Measurements from ENCODE around the gene CPLX1. TPM values are rescaled to one million over a fixed set of nuclear protein-coding genes. Genes with fewer than 3 reads are reported as not detected.

Gene CPLX1
- total and polyA plus RNA-seq, 2 donors (not counting 1 experiment from before 2014, with no cell fraction given), result 0.03 to 0.66 TPM

DNA sequence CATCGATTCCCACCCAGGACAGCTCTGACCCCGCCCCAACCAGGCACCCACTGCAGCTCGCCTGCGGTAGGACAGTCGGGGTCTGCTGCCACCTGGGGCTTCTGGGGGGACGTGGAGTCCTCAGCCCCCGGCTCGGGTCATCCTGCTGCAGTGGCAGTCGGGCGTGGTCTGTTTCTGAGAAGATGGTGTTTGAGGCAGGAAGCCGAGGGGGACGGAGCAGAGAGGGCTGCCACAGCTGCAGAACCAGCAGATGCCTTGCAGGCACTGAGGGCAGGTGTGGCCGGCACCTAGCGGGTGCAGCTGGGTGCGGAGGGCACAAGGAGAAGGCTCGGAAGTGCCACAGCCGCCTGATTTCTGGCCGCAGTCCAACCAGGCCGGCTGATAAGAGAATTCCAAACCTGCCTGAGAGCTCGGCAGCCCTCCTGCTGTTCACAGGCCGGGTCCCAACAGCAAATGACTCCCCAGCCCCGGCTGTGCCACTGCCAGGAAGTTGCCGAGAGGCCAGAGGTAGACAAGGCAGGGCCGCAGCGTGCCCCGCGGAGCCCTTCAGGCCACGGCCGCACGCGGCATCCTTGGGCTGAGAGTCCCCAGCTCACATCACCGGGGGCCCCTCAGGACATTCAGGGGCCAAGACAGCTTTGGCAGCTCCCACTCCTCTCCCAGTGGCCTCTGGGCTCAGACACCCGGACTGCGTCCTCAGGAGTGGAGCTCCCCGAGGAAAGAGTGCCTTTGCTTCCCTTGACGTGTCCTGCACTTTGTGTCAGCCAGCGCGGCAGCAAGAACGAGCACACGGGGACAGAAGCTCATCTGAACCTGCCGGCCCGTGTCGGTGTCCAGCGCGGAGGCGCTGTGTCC is 9.4 kb upstream of the CPLX1 start:
- Histone ChIP-seq H3K9ac (ENCODE audit: insufficient read depth, low read length) (no peak overlapping the region), H3K4me3 (replicated peaks in 1 of 4; ENCODE audit: control extremely low read depth in 1 of 4, insufficient read depth in 1 of 4, low read depth in 3 of 4, low read length in 4 of 4) (no peak overlapping the region), H4K20me1 (ENCODE audit: control insufficient read depth, extremely low read depth, insufficient read depth, low read length) (no peaks in the 10 kb centered on the region), H3K4me1 (ENCODE audit: control insufficient read depth, extremely low read depth, insufficient read depth, low read length) (no peaks in the 10 kb centered on the region), H2AFZ (ENCODE audit: low read length) (no peak overlapping the region), H3K79me2 (ENCODE audit: control insufficient read depth, insufficient read depth, low read length) (no peaks in the 10 kb centered on the region), H3K4me2 (ENCODE audit: extremely low read depth, insufficient read depth, low read length) (no peak overlapping the region), H3K36me3 (ENCODE audit: control insufficient read depth, insufficient read depth, low read length) (no peaks in the 10 kb centered on the region), H3K27me3 (ENCODE audit: control insufficient read depth, insufficient read depth, low read length) (no peaks in the 10 kb centered on the region), H3K27ac (ENCODE audit: insufficient read depth, low read length) (no peak overlapping the region), H3K9me3 (ENCODE audit: control insufficient read depth, insufficient read depth, low read depth, low read length) (no peaks in the 10 kb centered on the region)
- DNase-seq (ENCODE audit: low read depth in 2 of 2), result no peak
- no peak for TF ChIP-seq EZH2 (IDR thresholded peaks at IDR 0.05; ENCODE audit: low read length, missing control alignments)
- TF ChIP-seq, protein P1, sequence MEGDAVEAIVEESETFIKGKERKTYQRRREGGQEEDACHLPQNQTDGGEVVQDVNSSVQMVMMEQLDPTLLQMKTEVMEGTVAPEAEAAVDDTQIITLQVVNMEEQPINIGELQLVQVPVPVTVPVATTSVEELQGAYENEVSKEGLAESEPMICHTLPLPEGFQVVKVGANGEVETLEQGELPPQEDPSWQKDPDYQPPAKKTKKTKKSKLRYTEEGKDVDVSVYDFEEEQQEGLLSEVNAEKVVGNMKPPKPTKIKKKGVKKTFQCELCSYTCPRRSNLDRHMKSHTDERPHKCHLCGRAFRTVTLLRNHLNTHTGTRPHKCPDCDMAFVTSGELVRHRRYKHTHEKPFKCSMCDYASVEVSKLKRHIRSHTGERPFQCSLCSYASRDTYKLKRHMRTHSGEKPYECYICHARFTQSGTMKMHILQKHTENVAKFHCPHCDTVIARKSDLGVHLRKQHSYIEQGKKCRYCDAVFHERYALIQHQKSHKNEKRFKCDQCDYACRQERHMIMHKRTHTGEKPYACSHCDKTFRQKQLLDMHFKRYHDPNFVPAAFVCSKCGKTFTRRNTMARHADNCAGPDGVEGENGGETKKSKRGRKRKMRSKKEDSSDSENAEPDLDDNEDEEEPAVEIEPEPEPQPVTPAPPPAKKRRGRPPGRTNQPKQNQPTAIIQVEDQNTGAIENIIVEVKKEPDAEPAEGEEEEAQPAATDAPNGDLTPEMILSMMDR (conservative IDR thresholded peaks at IDR 0.05 in 1 of 2, IDR thresholded peaks at IDR 0.05 in 1 of 2; ENCODE audit: low read depth in 1 of 2, low read length in 2 of 2), result no peak

DNA sequence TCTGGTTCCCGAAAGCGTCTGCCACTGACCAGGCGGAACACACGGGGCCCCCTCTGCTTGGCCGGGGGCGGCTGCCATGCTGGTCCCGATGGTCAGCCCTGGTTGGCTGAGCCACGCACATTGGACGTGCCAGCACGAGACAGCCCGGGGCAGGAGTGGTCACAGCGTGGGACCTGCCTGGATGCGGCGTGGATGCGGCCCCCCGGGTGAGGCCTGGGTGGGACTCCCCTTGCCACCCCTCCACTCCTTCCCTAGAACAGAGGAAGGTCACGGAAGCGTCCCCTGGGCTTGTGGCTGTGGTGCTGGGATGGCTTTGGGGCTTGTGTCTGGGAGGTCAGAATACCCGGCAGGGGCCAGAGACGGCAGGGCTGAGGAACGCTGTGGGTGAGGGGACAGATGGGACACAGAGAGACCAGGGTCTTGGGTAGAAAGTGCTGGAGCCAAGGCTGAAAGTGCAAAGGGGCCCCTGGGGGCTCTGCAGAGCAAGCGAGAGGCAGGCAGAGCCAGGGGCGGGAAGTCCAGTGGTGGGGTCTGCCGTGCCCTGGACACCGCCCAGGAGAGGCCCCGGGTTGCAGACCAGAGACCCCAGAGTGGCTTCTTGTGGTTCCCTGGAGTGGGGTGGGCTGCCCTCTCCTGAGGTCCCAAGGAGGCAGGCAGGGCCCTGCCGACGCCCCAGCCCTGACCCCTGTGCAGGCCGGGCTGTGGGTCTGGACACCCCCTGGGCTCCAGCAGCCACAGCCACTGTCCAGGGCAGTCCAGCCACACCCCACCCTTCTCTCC is 8.6 kb upstream of the CPLX1 start:
- H3K4me1 ChIP-seq (ENCODE audit: control insufficient read depth, extremely low read depth, insufficient read depth, low read length), result no peaks in the 10 kb centered on the region
- DNase-seq (ENCODE audit: low read depth in 2 of 2), result no peak
- no peak overlapping the region for H3K27ac ChIP-seq (ENCODE audit: insufficient read depth, low read length)
- no peak overlapping the region for H2AFZ ChIP-seq (ENCODE audit: low read length)
- no peaks in the 10 kb centered on the region for H3K9me3 ChIP-seq (ENCODE audit: control insufficient read depth, insufficient read depth, low read depth, low read length)
- no peak overlapping the region for H3K4me2 ChIP-seq (ENCODE audit: extremely low read depth, insufficient read depth, low read length)
- H3K36me3 ChIP-seq (ENCODE audit: control insufficient read depth, insufficient read depth, low read length), result no peaks in the 10 kb centered on the region
- no peak for TF ChIP-seq EZH2 (IDR thresholded peaks at IDR 0.05; ENCODE audit: low read length, missing control alignments)
- TF ChIP-seq, protein P1 (conservative IDR thresholded peaks at IDR 0.05 in 1 of 2, IDR thresholded peaks at IDR 0.05 in 1 of 2; ENCODE audit: low read depth in 1 of 2, low read length in 2 of 2), result no peak
- no peak overlapping the region for H3K9ac ChIP-seq (ENCODE audit: insufficient read depth, low read length)
- no peaks in the 10 kb centered on the region for H3K27me3 ChIP-seq (ENCODE audit: control insufficient read depth, insufficient read depth, low read length)
- H4K20me1 ChIP-seq (ENCODE audit: control insufficient read depth, extremely low read depth, insufficient read depth, low read length), result no peaks in the 10 kb centered on the region
- no peak overlapping the region for H3K4me3 ChIP-seq (replicated peaks in 1 of 4; ENCODE audit: control extremely low read depth in 1 of 4, insufficient read depth in 1 of 4, low read depth in 3 of 4, low read length in 4 of 4)
- H3K79me2 ChIP-seq (ENCODE audit: control insufficient read depth, insufficient read depth, low read length), result no peaks in the 10 kb centered on the region

DNA sequence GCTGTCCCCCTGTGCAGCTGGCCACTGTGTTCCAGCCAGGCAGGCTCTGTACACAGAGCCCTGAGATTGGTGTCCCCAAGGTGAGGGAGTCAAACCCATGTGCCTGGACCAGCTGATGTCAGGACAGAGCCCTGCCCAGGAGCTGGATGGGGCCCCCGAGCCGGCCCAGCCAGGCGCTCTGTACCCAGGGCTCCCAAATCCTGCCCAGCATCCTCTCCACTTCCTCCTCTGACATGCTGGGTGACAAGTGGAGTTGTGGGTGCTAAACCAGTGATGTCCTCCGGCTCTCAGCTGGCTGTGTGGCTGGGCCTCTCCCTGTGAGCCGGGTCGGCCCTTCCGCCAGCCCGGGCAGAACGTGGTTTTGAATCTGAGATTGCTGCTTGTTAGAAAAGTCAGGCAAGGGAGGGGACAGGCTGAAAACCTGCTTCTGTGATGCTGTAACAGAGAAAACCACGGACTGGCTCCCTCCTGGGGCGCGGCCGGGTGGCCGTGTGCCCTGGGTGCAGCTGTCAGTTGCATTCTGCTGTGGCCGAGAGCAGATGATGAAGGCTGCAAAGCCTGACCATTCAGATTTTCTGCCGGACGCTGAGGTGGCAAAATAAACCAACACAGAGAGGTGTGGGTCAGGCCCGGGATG is 7.9 kb upstream of the CPLX1 start:
- no peak overlapping the region for H3K4me3 ChIP-seq (replicated peaks in 1 of 4; ENCODE audit: control extremely low read depth in 1 of 4, insufficient read depth in 1 of 4, low read depth in 3 of 4, low read length in 4 of 4)
- H4K20me1 ChIP-seq (ENCODE audit: control insufficient read depth, extremely low read depth, insufficient read depth, low read length), result no peaks in the 10 kb centered on the region
- no peaks in the 10 kb centered on the region for H3K9me3 ChIP-seq (ENCODE audit: control insufficient read depth, insufficient read depth, low read depth, low read length)
- H3K27me3 ChIP-seq (ENCODE audit: control insufficient read depth, insufficient read depth, low read length), result no peaks in the 10 kb centered on the region
- no peak overlapping the region for H3K27ac ChIP-seq (ENCODE audit: insufficient read depth, low read length)
- H2AFZ ChIP-seq (ENCODE audit: low read length), result no peak overlapping the region
- no peak for TF ChIP-seq EZH2 (IDR thresholded peaks at IDR 0.05; ENCODE audit: low read length, missing control alignments)
- TF ChIP-seq, protein P1 (conservative IDR thresholded peaks at IDR 0.05 in 1 of 2, IDR thresholded peaks at IDR 0.05 in 1 of 2; ENCODE audit: low read depth in 1 of 2, low read length in 2 of 2), result no peak
- no peaks in the 10 kb centered on the region for H3K36me3 ChIP-seq (ENCODE audit: control insufficient read depth, insufficient read depth, low read length)
- no peak for DNase-seq (ENCODE audit: low read depth in 2 of 2)
- no peak overlapping the region for H3K4me2 ChIP-seq (ENCODE audit: extremely low read depth, insufficient read depth, low read length)
- H3K4me1 ChIP-seq (ENCODE audit: control insufficient read depth, extremely low read depth, insufficient read depth, low read length), result no peaks in the 10 kb centered on the region
- H3K79me2 ChIP-seq (ENCODE audit: control insufficient read depth, insufficient read depth, low read length), result no peaks in the 10 kb centered on the region
- H3K9ac ChIP-seq (ENCODE audit: insufficient read depth, low read length), result no peak overlapping the region
